Activated gamma-delta T cell treated with anti-CD3 and anti-CD28 coated beads, Interleukin-2, amount 50 U/mL, for 16 hours (primary cell): ENCODE data around the gene MPRIP.
A peak's percentile ranks its signal among the peaks of the same experiment; 100 is the strongest.
"Not testable (repeated sequence)": the region's sequence is repeated elsewhere in the genome, so short reads cannot be mapped to it uniquely, and the experiment has no call there.

Experiments
- DNase-seq: peaks from one replicate; pipeline ENCODE4 v3.0.0-alpha.2; 2020; ENCODE audit warnings: low read depth

MPRIP gene

GRCh38 chr17:17042384-17042736 is at the start of gene MPRIP:
Gene MPRIP, plus strand, starts transcription at chr17:17042457. Its CDS starts 392 bp downstream, at chr17:17042849.
- DNase-seq = no peak

- no peak for DNase-seq
Observed at GRCh38 chr17:16994631-16995030, 47.6 kb upstream of the MPRIP start.

- no peak for DNase-seq
Observed at GRCh38 chr17:16995930-16996329, 46.3 kb upstream of the MPRIP start.

DNA sequence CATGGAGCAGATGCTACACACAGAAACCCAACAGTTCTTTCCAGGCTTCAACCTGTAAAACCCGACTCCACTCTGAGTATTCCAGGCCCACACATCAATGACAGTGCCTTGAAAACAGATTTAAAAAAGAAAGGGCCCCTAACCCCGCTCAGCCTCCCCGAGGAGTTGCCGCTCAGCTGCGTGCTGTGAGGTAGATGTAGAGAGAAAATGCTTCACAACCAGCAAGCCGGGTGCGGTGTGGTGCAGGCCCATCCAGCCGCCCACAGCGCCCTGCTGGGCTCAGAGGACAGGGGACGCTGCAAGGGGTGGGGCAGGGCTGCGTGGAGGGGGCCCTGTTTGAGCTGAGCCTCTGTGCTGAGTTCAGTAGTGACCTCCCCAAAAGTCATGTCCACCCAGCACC is 45.5 kb upstream of the MPRIP start:
- not testable (repeated sequence) for DNase-seq

DNA sequence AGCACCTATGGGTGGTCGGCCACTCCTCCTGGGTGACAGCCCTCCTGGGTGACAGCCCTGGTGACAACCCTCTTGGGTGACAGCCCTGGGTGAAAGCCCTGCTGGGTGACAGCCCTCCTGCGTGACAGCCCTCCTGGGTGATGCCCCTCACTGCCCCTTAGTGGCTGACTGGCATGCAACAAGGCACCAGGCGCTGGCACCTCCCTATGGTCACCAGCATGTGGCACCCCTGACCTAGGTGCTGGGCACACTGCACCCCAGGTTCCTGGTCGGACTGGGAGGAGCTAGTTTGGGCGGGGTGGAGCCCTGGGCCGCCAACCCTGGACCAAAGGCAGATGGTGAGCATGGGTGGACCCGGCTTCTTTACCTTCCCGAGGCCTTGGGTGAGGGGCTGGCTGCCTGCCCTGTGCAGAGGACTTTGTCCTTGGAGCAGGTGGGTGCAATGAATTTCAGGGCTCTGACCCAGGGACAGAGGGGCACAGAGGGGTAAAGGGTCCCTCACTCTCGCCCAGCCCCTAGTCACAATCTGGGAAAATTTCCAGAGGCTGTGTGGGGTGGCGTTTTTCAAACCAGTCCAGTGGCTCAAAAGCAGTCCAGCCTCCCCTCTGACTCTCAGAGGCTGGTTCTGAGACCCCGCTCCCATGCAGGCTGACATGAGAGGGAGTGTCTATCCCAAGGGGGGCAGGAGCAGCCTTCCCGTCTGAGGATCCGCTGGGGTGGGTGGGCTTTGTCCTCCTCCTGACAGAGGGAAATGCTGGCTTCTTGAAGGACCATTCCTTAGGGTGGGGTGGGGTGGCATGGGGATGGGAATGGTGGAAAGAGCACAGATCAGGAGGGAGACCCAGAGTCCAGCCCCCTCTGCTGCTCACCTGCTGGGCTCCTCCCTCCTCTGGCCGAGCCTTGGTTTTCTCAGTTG is 44.5 kb upstream of the MPRIP start:
- peak; percentile 61 for DNase-seq

- no peak for DNase-seq
Observed at GRCh38 chr17:16999931-17000625, 42.2 kb upstream of the MPRIP start.

GRCh38 chr17:17001076-17001777 is 41.0 kb upstream of the MPRIP start:
- no peak for DNase-seq

DNA sequence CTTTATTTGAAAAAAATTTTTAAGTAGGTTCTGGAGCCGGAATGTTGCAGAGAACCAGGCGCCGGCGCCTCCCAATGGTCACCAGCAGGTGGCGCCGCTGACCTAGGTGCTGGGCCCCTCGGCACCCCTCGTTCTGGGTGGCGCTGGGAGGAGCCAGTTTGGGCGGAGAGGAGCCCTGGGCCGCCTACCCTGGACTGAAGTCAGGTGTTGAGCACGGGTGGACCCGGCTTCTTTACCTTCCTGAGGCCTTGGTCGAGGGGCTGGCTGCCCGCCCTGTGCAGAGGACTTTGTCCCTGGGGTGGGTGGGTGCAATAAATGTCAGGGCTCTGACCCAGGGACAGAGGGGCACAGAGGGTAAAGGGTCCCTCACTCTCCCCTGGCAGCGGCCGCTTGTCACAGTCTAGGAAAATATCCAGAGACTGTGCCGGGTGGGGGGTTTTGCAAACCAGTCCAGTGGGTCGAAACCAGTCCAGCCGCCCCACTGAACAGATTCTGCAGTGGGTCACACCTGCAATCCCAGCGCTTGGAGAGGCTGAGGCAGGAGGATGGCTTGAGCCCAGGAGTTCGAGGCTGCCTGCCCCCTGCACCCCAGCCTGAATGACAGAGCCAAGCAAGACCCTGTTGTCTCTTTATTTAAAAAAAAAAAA is 40.3 kb upstream of the MPRIP start:
- peak; percentile 63 for DNase-seq

GRCh38 chr17:17002731-17003715 is 39.2 kb upstream of the MPRIP start:
- DNase-seq = not testable (repeated sequence)

DNA sequence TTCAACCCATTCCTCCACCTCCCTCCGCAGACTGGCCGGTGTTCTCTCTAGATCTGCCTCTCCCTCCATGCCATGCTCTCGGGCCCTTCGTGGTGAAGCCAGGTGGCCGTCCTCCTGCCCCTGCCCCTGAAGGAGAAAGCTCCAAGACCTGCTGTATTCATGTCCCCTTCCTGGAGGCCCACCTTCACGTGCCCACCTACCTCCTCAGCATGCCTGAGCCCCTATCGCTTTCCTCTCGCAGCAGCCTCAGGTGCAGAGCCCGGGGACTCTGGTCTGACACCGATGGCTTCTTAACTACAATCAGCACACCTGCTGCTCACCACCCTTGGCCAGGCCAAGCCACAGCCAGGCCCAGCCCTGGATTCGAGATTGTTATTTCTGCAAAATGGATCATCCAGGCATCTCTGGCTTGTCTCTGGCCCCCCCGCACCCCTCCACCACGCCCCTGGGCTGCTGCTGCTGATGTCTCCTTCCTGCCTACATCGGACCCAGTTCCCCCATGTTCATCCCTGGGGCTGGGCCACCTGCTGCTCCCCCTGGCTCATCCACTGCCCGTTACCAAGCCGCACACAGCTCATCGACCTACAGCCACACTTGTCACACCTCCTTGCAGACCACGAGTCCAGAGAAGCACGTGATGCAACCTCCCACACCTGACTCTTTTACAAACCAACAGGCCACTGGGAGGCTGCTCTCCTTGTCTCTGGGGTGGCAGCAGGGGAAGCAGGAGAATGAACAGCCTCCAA is 37.8 kb upstream of the MPRIP start:
- DNase-seq = no peak

DNA sequence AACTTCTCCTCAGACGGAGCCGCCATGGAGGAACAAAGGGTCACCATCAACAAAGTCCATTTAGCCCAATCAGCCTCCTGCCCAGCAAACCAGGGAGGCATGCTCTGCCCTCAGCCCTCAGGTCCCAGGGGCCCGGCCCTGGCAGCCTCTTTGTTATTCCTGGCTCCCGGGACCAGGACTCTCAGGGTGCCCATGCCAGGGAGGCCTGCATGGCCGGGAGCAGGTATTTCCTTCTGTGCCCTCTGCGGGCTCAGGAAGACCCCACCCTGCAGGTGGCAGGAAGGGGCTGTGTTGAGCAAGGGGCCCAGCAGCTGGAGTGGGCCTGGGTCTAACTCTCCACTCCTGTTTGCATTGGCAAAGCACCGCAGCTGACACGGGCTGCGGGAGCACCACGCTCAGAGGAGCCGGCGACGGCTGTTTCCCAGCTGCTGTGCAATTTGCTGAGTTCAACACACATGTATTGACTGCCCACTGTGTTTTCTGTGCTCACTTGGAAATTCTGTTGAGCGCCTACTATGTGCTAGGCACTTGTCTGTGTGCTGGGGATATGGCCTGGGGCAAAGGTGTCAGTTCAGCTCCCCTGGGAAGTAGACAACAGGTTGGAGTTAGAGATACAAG is 37.2 kb upstream of the MPRIP start:
- DNase-seq = not testable (repeated sequence)

DNA sequence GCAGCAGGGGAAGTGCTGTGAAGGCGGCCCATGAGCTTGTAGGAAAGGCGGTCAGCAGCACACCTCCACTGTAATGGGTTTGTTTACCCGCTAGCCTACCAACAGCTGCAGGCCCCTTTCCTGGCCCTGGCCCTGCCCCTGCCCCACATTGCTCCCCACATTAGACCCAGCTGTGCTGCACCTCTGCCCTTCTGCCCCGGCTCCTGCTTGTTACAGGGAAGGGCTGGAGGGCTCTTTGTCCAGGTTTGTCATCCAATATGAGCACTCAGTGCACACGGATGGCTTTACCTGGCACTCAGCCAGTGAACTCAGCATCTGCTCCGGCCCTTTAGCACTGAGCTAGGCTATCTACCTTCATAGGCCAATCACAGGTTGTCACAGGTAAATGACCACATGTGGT is 34.4 kb upstream of the MPRIP start:
- not testable (repeated sequence) for DNase-seq

DNA sequence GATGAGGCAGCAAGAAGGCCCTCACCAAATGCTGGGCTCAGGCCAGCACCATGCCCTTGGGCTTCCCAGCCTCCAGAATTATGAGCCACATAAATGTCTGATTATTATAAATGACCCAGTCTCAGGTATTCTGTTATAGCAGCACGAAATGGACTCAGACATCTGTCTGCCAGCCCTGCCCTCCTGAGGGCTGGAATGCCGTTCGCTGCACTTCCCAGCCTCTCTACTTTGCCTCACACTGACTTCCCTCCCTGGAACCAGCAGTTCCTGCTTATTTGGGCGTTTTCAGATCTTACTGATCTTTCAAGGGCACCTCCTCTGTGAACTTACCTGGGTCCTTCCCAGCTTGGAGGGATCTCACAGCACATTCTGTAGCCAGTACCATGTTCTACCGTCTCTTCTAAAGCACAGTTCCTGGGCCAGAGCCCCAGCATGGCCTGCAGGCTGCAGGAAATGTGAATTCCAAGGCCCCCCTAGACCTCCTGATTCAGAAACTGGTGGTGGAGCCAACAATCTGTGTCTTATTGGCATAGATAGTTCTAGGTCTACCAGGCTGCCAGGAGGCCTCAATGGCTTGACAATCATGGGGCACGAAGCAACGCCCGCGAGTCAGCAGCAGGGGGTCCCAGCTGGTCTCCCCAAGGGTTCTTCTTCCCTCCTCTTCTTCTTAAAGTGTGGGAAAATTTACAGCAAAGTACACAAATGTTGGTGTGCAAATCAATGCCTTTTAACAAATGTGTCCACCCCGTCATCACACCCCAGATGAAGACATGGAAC is 33.4 kb upstream of the MPRIP start:
- not testable (repeated sequence) for DNase-seq

- not testable (repeated sequence) for DNase-seq
Observed at GRCh38 chr17:17009972-17010371, 32.3 kb upstream of the MPRIP start.

DNA sequence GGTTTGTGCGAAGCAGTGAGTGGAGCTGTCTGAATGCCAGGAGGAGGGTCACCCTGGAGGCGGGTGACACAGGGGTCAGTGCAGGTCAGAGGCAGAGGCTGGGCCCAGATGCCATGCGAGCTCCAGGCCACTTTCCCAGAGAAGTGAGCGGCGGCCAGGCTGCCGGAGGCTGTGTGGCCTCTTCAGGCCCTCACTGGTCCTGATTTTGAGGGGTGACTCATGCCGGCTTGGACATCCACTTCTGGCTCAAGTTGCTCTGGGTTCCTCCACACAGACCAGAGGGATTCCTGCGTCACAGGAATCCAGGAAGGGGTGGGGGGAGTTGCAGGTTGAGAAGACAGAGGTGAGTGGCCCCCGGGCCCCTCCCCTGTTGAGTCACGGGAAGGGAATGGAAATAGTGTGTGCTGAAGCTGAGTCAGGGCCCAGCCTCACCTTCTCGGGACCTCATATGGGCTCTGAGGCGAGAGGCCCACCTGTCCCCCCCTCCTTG is 31.7 kb upstream of the MPRIP start:
- DNase-seq = not testable (repeated sequence)

DNA sequence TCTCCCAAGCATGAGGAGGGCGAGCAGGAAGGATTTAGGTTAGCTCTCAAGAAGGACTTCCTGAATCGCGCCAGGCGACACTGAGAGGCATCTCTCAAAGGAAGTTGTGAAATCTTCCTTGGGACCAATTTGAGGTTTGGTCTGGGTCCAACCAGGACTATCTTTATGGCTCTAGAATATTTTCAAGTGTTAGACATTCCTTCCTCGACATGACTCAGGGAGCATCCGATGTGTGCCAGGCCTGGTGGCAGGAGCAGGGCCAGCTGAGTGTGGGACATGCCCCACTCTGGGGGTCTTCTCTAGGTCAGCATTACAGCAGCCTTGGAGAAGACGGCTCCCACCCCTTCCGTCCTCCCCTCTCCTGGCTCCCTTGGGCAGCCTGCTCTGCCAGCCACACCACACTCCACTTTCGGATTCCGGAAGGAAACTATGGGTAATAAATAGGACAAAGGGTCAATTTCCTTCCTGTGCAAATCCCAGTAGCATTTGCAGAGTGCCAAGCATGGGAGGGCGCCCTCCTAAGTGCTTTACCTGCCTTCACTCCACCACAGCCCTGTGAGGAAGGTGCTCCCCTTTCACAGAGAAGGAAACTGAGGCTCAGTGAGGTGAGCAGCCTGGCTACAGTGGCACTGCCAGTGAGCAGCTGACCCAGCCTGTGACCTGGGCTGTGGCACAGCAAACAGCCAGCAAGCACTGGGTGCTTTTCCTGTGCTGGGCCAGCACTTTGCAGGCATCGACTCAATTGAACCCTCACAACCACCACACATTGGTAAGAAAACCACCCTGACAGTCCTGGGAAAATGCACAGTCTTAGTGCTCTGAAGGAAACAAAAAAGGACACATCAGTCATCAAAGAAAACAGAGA is 31.0 kb upstream of the MPRIP start:
- DNase-seq = not testable (repeated sequence)
